SW480 (cell line): ENCODE results near the gene OR6F1.
A peak's percentile ranks its signal among the peaks of the same experiment; 100 is the strongest.
"Not testable (repeated sequence)": the region's sequence is repeated elsewhere in the genome, so short reads cannot be mapped to it uniquely, and the experiment has no call there.

Experiments used
- DNase-seq: peaks from one replicate; pipeline ENCODE4 v3.0.0-alpha.2; 2016; ENCODE audit warnings: low spot score

Gene OR6F1

DNA sequence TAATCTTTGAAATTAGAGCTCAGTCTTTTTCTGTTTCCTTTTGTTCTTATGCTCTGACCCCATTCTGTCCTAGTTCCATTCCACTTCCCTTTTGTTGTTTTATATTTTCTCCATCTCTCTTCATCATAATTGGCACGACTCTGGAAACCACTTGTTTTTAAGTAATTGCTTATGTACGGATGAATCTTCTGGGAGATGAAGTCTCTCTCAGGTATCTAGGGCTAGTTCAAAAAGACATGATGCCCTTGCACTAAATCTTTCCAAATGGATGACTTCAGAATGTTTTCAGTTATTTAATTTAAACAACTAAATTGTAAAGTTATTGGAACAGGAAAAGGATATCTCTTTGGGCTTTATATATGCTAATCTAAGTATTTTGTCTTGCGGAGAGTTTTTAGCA is at the start of gene OR6F1:
Gene OR6F1, minus strand, starts transcription at position 101 of the 400 bp plus-strand sequence. CDS start 3,891 bp downstream, outside the sequence.
- DNase-seq, result no peak

DNA sequence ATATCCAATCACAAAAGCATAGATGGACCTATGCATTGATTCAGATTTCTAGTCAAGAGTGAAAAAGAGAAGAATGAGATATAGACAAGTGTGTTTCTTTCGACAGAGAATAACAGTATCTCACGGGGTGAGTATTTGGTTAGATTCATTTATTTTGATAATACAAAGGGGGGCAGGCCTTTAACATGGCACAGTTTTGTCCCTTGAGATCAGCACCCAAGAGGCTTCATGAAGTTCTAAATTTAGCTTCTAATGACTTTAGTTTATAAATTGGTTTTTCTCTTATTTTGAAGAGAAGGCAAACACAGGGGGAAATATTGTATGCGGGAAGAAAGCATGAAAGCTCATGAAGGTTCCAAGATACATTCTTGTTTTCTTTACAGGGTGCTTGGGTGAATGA is 44.0 kb upstream of the OR6F1 start, which contains the start of gene OR1C1:
Gene OR1C1, minus strand, starts transcription at position 101 of the 400 bp plus-strand sequence. CDS start 2,150 bp downstream, outside the sequence.
- no peak for DNase-seq

DNA sequence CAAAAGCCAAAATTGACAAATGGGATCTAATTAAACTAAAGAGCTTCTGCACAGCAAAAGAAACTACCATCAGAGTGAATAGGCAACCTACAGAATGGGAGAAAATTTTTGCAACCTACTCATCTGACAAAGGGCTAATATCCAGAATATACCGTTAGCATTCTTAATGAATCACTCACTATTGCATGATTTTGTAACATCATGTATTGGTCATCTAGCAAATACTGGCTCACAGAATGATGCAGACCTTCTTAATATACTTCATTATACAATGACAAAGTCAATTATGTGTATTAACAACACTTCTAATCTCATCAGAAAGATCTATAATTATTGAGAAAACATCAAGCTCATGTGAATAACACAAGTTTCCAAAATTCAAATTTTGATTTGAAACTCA is 37.9 kb upstream of the OR6F1 start:
- DNase-seq, result not testable (repeated sequence)

DNA sequence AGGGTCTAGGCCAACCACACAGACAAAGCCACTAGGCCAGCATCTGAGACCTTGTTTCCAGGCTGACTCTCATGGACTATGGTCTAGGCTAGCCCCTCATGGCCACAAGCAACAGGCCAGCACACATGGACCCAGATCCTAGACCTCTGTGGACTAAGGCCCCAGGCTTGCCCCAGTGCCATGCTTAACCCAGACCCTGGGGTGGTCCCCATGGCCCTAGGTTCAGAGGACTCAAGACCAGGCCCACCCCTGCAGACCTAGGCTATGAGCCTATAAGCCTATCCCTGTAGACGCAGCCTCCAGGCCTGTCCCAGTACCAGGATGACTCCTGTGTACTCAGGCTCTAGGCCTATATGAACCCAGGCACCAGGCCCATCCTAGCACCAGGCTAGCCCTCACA is 33.4 kb upstream of the OR6F1 start:
- no peak for DNase-seq

GRCh38 chr1:247748041-247748440 is 31.6 kb upstream of the OR6F1 start, which contains the start of gene OR14A2:
Gene OR14A2 (minus strand): TSS chr1:247748141.
- DNase-seq, result no peak

DNA sequence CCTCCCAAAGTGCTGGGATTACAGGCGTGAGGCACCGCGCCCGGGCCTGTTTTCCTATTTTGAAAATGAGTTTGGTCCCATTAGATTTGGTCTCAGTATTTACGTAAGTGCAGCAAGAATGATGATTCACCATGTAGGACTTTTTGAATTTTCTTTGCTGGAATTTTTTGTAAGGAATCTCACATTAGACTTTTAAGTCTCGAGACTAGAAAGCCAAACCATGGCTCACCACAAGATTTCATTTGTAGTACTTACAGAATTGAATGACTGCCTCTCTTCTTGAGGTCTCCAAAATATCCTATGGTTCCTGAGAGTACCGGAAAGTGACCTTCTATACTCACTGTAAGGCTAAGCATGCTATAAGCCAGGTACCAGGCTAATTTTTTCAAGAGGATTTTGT is 31.2 kb upstream of the OR6F1 start:
- DNase-seq, result no peak

- no peak for DNase-seq
These were observed 30.0 kb upstream of the OR6F1 start for GRCh38 chr1:247746391-247746935.

- not testable (repeated sequence) for DNase-seq
These were observed 25.8 kb upstream of the OR6F1 start for GRCh38 chr1:247742215-247742760.

GRCh38 chr1:247741756-247742155 is 25.3 kb upstream of the OR6F1 start:
- DNase-seq, result no peak

DNA sequence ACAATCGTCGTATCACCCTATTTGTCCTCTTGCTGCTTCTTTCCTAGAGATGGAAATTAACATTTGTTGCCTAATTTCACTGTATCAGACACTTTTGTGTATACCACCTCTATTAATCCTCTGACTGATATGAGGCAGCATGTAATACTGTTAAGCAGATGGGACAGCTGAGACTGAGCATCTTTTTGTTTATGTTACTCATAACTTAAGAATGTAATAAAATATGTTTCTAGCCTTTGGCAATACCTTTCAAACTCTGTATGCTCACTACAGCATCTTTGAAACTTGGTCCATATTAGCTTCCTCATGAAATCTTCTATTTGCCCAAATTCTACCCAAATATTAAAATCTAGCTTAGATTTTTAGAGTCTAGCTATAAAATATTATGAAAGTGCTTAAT is 24.3 kb upstream of the OR6F1 start:
- DNase-seq, result no peak

DNA sequence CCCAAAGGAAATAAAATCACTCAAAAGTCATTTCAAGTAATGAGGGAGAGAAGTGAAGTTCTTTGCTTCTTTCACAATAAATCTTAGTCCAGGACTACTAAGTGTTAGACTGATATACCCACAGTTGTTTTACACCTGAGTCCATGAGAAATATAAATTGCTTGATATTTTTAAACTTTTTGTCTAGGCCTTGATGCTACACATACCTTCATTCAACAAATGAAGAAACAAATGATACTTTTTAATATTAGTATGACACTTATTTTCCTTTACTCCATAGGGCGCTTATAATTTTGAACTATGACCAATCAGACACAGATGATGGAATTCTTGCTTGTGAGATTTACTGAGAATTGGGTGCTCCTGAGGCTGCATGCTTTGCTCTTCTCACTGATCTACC is 21.9 kb upstream of the OR6F1 start, which contains the start of gene OR14K1:
Gene OR14K1, plus strand, starts transcription at position 301 of the 400 bp plus-strand sequence. Its CDS starts 0 bp downstream, at position 301.
- DNase-seq, result no peak

DNA sequence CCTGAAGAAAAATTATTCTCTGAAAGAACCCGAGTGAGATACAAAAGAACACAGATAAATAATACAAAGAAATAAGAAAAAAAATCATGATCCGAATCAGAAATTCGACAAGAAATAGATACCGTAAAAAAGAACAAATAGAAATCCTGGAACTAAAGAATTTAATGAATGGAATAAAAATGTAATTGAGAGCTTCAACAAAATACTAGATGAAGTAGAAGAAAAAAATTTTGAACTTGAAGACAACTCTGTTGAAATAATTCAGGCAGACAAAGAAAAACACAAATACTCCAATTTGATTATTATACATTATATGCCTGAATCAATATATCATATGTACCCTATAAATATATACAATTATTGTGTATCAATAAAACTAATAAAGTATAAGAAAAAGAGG is 4.8 kb upstream of the OR6F1 start:
- DNase-seq, result no peak

DNA sequence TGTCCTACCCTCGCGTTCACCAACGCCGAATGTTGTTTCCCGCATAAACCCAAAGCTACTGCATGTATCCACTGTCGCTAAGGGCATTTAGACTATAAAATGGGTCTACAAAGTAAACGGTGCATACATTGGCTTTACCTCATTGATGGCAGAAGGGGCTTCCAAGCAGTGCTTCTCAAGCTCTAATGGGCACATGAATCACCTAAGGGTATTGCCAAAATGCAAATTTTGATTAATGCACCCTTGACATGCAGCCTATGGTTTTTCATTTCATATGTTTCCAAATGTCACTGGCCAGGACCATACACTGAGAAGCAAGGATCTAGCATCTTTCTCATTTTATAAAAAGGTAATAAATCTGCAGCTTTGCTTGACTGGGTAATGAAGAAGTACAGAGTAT is 2.7 kb downstream of the OR6F1 start:
- no peak for DNase-seq

- not testable (repeated sequence) for DNase-seq
These were observed 5.8 kb downstream of the OR6F1 start for GRCh38 chr1:247710681-247711080.

DNA sequence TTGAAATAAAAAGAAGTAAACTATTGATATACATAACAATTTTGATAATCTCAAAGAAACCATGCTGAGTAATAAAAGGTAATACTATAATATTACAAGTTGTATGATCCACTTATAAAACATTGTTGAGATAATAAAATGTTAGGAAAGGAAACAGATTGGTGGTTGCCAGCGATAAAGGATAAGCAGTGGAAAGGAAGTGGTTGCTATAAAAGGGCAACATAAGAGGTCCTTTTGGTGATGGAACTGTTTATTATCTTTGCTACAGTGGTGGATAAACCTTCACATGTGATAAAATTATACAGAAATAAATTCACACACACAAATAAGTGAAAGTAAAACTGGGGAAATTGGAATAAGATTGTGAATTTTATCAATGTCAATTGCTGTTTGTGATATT is 15.1 kb downstream of the OR6F1 start:
- DNase-seq, result no peak

- DNase-seq, result peak; percentile 64
These were observed 35.1 kb downstream of the OR6F1 start for GRCh38 chr1:247681288-247681897.

DNA sequence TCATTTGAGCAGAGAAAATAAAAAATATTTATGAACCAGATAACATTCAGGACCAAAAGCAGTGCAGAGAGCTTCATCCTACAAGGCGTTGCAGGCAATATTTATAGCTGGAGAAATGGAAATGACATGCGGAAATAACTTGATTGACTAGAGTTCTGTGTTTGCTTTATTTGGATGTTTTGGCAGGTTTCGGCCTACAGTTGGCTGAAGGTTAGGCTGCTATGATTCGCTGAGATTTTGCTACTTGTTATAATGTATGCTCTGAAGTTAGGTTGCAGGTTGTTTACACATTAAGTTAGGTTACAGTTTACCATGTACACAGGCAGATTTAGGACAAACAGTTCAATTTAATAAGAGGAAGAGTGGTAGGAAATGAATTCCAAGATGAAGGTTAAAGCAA is 36.3 kb downstream of the OR6F1 start:
- DNase-seq, result no peak

DNA sequence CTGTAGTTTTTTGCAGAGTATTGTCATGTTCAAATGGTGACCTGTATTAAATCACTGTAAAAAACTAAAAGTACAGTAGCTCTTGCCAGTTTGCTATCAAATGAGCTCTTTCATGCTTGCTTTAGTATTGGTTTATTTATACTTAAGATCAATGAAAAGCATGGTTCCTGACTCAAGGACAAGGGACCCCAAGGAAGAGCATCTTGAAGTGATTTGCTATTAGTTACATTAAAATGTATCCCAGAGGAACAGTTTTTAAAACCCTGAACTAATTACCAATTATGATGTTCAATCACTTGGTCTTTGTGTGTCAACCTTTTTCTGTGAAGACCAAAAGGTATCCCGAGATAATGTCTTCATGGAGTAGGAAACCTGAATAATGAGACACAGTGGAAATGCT is 36.8 kb downstream of the OR6F1 start, which contains the start of gene OR13G1:
Gene OR13G1, minus strand, starts transcription at position 101 of the 400 bp plus-strand sequence. CDS start 6,698 bp downstream, outside the sequence.
- no peak for DNase-seq

GRCh38 chr1:247669225-247669624 is 47.2 kb downstream of the OR6F1 start:
- no peak for DNase-seq
